ENCODE results near the gene KRTAP5-4.

DNA sequence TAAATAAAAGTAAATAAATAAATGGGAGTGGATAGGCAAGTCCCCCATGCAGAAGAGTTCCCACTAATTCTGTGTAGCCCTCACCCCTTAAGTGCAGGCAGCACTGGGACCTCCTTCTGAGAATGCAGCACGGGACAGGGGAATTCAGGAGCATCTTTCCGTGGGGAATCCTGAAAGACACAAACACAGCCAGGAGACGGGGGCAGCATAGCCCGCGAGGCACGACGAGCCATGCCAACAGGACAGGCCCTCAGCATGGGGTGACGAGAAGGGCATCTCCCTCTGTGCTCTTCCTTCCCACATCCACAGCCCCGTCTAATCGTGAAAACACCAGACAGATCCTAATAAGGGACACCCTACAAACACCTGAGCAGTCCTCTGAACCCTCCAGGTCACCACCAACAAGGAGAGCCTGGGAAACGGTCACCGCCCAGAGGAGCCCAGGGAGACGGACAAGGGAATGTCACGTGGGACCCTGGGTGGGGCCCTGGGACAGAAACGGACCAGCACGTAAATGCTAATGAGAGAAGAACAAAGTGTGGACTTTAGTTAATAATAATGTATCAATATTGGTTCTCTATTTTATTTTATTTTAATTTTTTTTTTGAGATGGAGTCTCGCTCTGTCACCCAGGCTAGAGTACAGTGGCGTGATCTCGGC lies 14.5 kb upstream of the KRTAP5-4 start:
- TF ChIP-seq, protein P1, sequence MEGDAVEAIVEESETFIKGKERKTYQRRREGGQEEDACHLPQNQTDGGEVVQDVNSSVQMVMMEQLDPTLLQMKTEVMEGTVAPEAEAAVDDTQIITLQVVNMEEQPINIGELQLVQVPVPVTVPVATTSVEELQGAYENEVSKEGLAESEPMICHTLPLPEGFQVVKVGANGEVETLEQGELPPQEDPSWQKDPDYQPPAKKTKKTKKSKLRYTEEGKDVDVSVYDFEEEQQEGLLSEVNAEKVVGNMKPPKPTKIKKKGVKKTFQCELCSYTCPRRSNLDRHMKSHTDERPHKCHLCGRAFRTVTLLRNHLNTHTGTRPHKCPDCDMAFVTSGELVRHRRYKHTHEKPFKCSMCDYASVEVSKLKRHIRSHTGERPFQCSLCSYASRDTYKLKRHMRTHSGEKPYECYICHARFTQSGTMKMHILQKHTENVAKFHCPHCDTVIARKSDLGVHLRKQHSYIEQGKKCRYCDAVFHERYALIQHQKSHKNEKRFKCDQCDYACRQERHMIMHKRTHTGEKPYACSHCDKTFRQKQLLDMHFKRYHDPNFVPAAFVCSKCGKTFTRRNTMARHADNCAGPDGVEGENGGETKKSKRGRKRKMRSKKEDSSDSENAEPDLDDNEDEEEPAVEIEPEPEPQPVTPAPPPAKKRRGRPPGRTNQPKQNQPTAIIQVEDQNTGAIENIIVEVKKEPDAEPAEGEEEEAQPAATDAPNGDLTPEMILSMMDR (IDR thresholded peaks at IDR 0.05), result no peak
- TF ChIP-seq POLR2A (IDR thresholded peaks at IDR 0.05), result no peak

Data from esophagus squamous epithelium (tissue), 4 donors.